Ishikawa (cell line): Measurements from ENCODE around the gene CD63.

Source experiments
- CEBPB ChIP-seq: IDR thresholded peaks from 2 replicates; pipeline ENCODE4 v1.6.1; 2012
- CREB1 ChIP-seq: IDR thresholded peaks from 2 replicates; pipeline ENCODE4 v1.6.1; 2012; ENCODE audit warnings: low read depth
- EGR1 ChIP-seq: IDR thresholded peaks from 2 replicates; pipeline ENCODE4 v1.6.1; 2012
- EP300 ChIP-seq: IDR thresholded peaks from 2 replicates; pipeline ENCODE4 v1.6.1; 2012; ENCODE audit warnings: borderline replicate concordance
- FOXM1 ChIP-seq: IDR thresholded peaks from 2 replicates; pipeline ENCODE4 v1.6.1; 2012; ENCODE audit warnings: low read depth, borderline replicate concordance
- NFIC ChIP-seq: IDR thresholded peaks from 2 replicates; pipeline ENCODE4 v1.6.1; 2012
- RAD21 ChIP-seq: IDR thresholded peaks from 2 replicates; pipeline ENCODE4 v1.6.1; 2012; ENCODE audit warnings: low read depth
- TAF1 ChIP-seq: IDR thresholded peaks from 2 replicates; pipeline ENCODE4 v1.6.1; 2012; ENCODE audit warnings: low read depth, mild to moderate bottlenecking
- TCF12 ChIP-seq: IDR thresholded peaks from 2 replicates; pipeline ENCODE4 v1.6.1; 2012; ENCODE audit warnings: low read depth
- TEAD4 ChIP-seq: IDR thresholded peaks from 2 replicates; pipeline ENCODE4 v1.6.1; 2012
- YY1 ChIP-seq: IDR thresholded peaks from 2 replicates; pipeline ENCODE4 v1.6.1; 2012; ENCODE audit warnings: low read depth
- ZBTB7A ChIP-seq: IDR thresholded peaks from 2 replicates; pipeline ENCODE4 v1.6.1; 2012; ENCODE audit warnings: low read depth
- TF ChIP-seq, protein P1 (sequence below): IDR thresholded peaks from 2 replicates; pipeline ENCODE4 v1.6.1; 2012; ENCODE audit warnings: low read depth, mild to moderate bottlenecking
- TF ChIP-seq, protein P2 (sequence below): IDR thresholded peaks from 2 replicates; pipeline ENCODE4 v1.6.1; 2012
- TF ChIP-seq, protein P3 (sequence below): IDR thresholded peaks from 2 replicates; pipeline ENCODE4 v1.6.1; 2012

CD63 gene

DNA sequence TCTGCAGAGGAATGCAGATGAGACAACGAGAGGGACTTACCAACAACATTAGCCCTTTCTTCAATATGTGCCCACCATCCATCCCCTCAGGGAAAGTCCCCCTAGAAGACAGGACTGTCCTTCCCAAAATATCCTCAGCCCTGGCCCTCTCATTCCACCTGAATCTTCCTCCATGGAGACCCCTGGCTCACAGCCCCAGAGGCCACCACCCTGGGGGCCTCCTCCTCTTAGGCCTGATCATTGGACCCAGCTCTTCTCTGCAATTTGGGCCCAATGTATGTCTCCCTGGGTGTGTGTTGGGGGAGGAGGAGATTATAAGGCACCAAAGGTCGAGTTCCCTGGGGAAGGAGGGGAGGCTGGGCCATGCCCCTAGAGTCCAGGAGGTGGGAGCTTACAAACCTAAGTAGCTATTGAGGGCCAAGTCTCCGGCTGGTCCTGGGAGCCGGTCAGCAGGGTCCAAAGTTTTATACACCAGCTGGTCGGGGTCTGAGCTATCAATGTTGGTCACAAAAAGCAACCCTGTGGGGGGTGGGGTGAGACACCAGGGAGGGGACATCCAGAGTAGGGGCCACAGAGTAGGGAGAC lies 29.2 kb downstream of the CD63 start:
- TF ChIP-seq EGR1 (no peak), CEBPB (no peak), ZBTB7A (no peak), YY1 (no peak), TEAD4 (no peak), TCF12 (no peak), NFIC (no peak), TAF1 (no peak), RAD21 (no peak), CREB1 (no peak)
- TF ChIP-seq, protein P1, sequence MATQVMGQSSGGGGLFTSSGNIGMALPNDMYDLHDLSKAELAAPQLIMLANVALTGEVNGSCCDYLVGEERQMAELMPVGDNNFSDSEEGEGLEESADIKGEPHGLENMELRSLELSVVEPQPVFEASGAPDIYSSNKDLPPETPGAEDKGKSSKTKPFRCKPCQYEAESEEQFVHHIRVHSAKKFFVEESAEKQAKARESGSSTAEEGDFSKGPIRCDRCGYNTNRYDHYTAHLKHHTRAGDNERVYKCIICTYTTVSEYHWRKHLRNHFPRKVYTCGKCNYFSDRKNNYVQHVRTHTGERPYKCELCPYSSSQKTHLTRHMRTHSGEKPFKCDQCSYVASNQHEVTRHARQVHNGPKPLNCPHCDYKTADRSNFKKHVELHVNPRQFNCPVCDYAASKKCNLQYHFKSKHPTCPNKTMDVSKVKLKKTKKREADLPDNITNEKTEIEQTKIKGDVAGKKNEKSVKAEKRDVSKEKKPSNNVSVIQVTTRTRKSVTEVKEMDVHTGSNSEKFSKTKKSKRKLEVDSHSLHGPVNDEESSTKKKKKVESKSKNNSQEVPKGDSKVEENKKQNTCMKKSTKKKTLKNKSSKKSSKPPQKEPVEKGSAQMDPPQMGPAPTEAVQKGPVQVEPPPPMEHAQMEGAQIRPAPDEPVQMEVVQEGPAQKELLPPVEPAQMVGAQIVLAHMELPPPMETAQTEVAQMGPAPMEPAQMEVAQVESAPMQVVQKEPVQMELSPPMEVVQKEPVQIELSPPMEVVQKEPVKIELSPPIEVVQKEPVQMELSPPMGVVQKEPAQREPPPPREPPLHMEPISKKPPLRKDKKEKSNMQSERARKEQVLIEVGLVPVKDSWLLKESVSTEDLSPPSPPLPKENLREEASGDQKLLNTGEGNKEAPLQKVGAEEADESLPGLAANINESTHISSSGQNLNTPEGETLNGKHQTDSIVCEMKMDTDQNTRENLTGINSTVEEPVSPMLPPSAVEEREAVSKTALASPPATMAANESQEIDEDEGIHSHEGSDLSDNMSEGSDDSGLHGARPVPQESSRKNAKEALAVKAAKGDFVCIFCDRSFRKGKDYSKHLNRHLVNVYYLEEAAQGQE: no peak

DNA sequence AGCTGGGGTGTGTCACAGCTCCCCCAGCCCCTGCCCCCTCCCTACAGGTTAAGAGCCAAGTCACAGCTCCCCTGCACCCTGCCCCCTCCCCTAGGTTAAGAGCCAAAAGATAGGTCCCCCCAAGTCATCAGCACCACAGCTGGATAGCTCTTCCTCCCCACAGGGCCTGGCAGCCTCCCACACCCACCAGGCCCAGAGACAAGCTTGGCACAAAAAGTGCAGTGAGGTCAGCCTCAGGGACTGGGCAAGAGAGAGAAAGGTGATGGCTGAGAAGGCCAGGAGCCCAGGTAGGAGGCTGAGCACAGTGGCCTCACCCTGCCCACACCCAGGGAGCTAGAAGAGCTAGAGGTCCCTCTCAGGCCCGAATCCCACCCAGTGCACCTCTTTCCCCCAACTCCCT lies 29.8 kb downstream of the CD63 start:
- TF ChIP-seq TAF1 (no peak), EGR1 (no peak), FOXM1 (no peak), NFIC (no peak), RAD21 (no peak), EP300 (no peak), YY1 (no peak), TEAD4 (no peak), TCF12 (no peak), CEBPB (no peak)
- TF ChIP-seq, protein P2, sequence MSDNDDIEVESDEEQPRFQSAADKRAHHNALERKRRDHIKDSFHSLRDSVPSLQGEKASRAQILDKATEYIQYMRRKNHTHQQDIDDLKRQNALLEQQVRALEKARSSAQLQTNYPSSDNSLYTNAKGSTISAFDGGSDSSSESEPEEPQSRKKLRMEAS: no peak
- TF ChIP-seq, protein P1: no peak
- TF ChIP-seq, protein P3, sequence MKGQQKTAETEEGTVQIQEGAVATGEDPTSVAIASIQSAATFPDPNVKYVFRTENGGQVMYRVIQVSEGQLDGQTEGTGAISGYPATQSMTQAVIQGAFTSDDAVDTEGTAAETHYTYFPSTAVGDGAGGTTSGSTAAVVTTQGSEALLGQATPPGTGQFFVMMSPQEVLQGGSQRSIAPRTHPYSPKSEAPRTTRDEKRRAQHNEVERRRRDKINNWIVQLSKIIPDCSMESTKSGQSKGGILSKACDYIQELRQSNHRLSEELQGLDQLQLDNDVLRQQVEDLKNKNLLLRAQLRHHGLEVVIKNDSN: no peak

DNA sequence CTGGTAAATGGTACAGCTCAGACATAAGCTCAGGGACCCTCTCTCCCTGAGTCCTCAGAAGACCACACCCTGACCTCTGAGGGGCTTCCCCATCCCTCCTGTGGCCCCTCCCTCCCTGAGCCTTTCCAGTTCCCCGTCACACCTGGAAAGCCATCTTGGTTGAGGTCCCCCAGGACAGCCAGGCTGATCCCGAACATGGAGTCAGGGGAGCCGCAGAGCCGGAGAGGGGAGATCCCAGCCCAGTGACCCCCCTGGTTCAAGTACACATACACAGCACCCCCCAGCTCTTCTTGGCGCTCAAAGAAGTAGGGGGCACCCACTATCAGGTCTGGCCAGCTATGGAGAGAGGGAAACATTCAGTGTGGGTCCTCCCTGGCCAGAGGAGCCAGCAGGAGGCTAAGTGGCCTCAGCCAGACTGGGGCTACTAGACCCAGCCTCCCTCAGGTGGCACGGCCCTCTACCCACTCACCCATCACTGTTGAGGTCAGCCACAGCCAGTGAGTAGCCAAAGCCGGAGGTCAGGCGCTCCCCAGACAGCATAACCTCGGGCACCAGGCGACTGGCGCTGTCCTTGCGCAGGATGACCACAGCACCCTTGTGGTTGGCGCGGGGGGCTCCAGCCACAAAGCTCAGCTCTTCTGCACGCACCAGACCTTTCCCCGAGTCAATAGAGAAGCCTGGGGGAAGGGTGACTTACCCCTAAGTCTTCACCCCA lies 30.4 kb downstream of the CD63 start:
- TF ChIP-seq RAD21: no peak

DNA sequence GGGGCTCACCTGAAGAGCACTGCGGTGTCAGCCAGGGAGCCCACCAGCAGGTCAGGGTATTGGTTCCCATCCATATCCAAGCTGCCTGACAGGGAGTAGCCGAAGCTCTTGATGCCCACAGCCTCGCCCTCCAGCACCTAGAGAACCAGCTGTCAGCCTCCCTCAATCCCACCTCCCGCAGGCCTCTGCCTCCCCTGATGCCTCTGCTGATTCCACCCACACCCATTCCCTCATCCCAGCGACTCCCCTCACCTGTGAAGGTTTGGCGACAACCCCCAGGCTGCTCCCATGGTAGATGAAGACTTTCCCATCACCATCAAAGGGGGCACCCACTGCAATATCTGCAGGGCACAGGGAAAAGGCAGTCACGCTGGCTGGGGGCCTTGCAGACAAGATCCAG lies 31.1 kb downstream of the CD63 start:
- no peak for TF ChIP-seq TAF1
- no peak for TF ChIP-seq NFIC
- TF ChIP-seq, protein P3: no peak
- TF ChIP-seq, protein P1: no peak
- TF ChIP-seq ZBTB7A: no peak
- no peak for TF ChIP-seq YY1
- no peak for TF ChIP-seq EGR1
- TF ChIP-seq TCF12: no peak
- TF ChIP-seq, protein P2: no peak
- TF ChIP-seq TEAD4: no peak
- no peak for TF ChIP-seq FOXM1
- no peak for TF ChIP-seq CREB1
- no peak for TF ChIP-seq CEBPB
- no peak for TF ChIP-seq EP300
- TF ChIP-seq RAD21: no peak
